Neuronal stem cell (in vitro differentiated cells): Measurements from ENCODE around the gene PARD3B.

Experiments used
- DNase-seq: peaks from one replicate; pipeline ENCODE4 v3.0.0-alpha.2; 2013; ENCODE audit warnings: low spot score
- H2AFZ ChIP-seq: one replicate; pipeline ENCODE4 v1.6.1; 2013; ENCODE audit warnings: mild to moderate bottlenecking, low read length, inconsistent platforms
- H2AK5ac ChIP-seq: 2 replicates; pipeline ENCODE4 v1.6.1; 2013; ENCODE audit warnings: low read depth, mild to moderate bottlenecking, inconsistent platforms, low read length, moderate library complexity, mixed read lengths
- H2BK120ac ChIP-seq: 2 replicates; pipeline ENCODE4 v1.6.1; 2013; ENCODE audit warnings: low read depth, mild to moderate bottlenecking, inconsistent platforms, low read length, moderate library complexity, mixed read lengths
- H2BK12ac ChIP-seq: one replicate; pipeline ENCODE4 v1.6.1; 2013; ENCODE audit warnings: low read length, inconsistent platforms
- H2BK15ac ChIP-seq: 2 replicates; pipeline ENCODE4 v1.6.1; 2013; ENCODE audit warnings: mild to moderate bottlenecking, low read length, inconsistent platforms, mixed read lengths
- H2BK5ac ChIP-seq: one replicate; pipeline ENCODE4 v1.6.1; 2013; ENCODE audit warnings: inconsistent platforms, mild to moderate bottlenecking, low read length, moderate library complexity
- H3K14ac ChIP-seq: one replicate; pipeline ENCODE4 v1.6.1; 2013; ENCODE audit warnings: low read length, inconsistent platforms
- H3K18ac ChIP-seq: 2 replicates; pipeline ENCODE4 v1.6.1; 2013; ENCODE audit warnings: low read length, inconsistent platforms
- H3K23ac ChIP-seq: 2 replicates; pipeline ENCODE4 v1.6.1; 2013; ENCODE audit warnings: low read depth, mild to moderate bottlenecking, mixed read lengths, low read length, inconsistent platforms; ENCODE audit not compliant: poor library complexity
- H3K27ac ChIP-seq: replicated peaks from 3 replicates; pipeline ENCODE4 v1.5.1; 2013; ENCODE audit warnings: low read length, inconsistent platforms
- H3K27me3 ChIP-seq, 3 experiments: 2 replicates each; pipeline ENCODE4 v1.6.1; 2013; ENCODE audit warnings: low read length in 3 of 3, mild to moderate bottlenecking in 2 of 3, inconsistent platforms in 1 of 3, low read depth in 1 of 3, mixed read lengths in 1 of 3, moderate library complexity in 1 of 3; ENCODE audit not compliant: control insufficient read depth in 3 of 3, insufficient read depth in 3 of 3
- H3K36me3 ChIP-seq, 2 donors: replicated peaks in 1 of 2; 2 replicates each; pipeline ENCODE4 v1.6.1; 2013; ENCODE audit warnings: low read length in 2 of 2; ENCODE audit not compliant: control insufficient read depth in 2 of 2, insufficient read depth in 2 of 2
- H3K4ac ChIP-seq: 2 replicates; pipeline ENCODE4 v1.6.1; 2013; ENCODE audit warnings: inconsistent platforms, mild to moderate bottlenecking, low read length, moderate library complexity
- H3K4me1 ChIP-seq, 2 donors: 1 replicate in 1 of 2; 2 replicates in 1 of 2; pipeline ENCODE4 v1.6.1; 2013; ENCODE audit warnings: low read length in 2 of 2, low read depth in 1 of 2; ENCODE audit not compliant: control insufficient read depth in 2 of 2, insufficient read depth in 1 of 2
- H3K4me2 ChIP-seq: one replicate; pipeline ENCODE4 v1.6.1; 2013; ENCODE audit warnings: mild to moderate bottlenecking, low read length, inconsistent platforms; ENCODE audit not compliant: insufficient read depth, poor library complexity, severe bottlenecking
- H3K4me3 ChIP-seq, 2 donors: 2 replicates each; pipeline ENCODE4 v1.5.1; 2013; ENCODE audit warnings: low read length in 2 of 2, mild to moderate bottlenecking in 2 of 2, inconsistent platforms in 1 of 2, moderate library complexity in 1 of 2
- H3K79me1 ChIP-seq: one replicate; pipeline ENCODE4 v1.6.1; 2013; ENCODE audit warnings: low read depth, mild to moderate bottlenecking, inconsistent platforms, low read length, moderate library complexity
- H3K9ac ChIP-seq: one replicate; pipeline ENCODE4 v1.6.1; 2013; ENCODE audit warnings: mild to moderate bottlenecking, low read depth, low read length, inconsistent platforms; ENCODE audit not compliant: poor library complexity
- H3K9me3 ChIP-seq, 2 donors: replicated peaks in 1 of 2; 2 replicates each; pipeline versions ENCODE3 to v1.6.1; 2013; ENCODE audit warnings: low read length in 2 of 2, mild to moderate bottlenecking in 2 of 2, inconsistent platforms in 1 of 2, low read depth in 1 of 2, mixed read lengths in 1 of 2, moderate library complexity in 1 of 2; ENCODE audit not compliant: control insufficient read depth in 2 of 2, insufficient read depth in 1 of 2
- H4K8ac ChIP-seq: one replicate; pipeline ENCODE4 v1.6.1; 2013; ENCODE audit warnings: low read depth, mild to moderate bottlenecking, inconsistent platforms, low read length, moderate library complexity
- H4K91ac ChIP-seq: one replicate; pipeline ENCODE4 v1.6.1; 2013; ENCODE audit warnings: low read length, low read depth, mild to moderate bottlenecking, inconsistent platforms; ENCODE audit not compliant: poor library complexity
- WGBS, 2 donors: extraction: QIAGEN DNeasy Blood & Tissue Kit; methylation state at CpG; one replicate each; pipeline ENCODE4 v1.1.7; 2013; ENCODE audit warnings: missing lambda C conversion rate in 2 of 2, mixed read lengths in 1 of 2; ENCODE audit not compliant: insufficient read length in 2 of 2, insufficient replicate concordance in 1 of 2; ENCODE audit errors: extremely low coverage in 2 of 2; 5-methylcytosine and 5-hydroxymethylcytosine counted together

Gene PARD3B

DNA sequence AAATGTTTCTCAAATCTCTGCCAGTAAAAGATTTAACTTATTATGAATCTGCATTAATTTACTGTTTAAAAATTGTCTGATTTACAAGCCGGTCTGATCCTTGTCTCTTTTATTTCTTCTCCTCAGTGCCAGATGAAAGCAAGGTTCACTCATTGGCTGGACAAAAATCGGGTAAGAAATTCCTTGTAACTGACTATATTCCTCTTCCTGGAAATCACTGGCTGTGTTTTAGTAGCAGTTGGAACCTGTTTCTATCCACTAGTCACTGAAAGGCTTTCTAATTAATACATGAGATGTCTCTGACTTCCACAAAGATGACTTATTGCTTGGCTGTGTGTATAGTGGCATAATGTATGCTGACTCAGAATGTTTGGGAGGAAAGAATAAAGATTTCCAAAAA is 700.4 kb downstream of the PARD3B start:
- H3K14ac ChIP-seq: no peak overlapping the region
- H3K79me1 ChIP-seq: no peaks in the 10 kb centered on the region
- H3K23ac ChIP-seq: no peak overlapping the region
- H2BK15ac ChIP-seq: no peak overlapping the region
- no peak overlapping the region for H2AFZ ChIP-seq
- peaks cover 0 to 2% of the 10 kb centered on the region in 2 donors for H3K4me1 ChIP-seq
- H4K91ac ChIP-seq: no peak overlapping the region
- H2BK12ac ChIP-seq: no peak overlapping the region
- no peaks in the 10 kb centered on the region for H3K27me3 ChIP-seq
- H3K18ac ChIP-seq: no peak overlapping the region
- H3K36me3 ChIP-seq: no peaks in the 10 kb centered on the region
- H3K9ac ChIP-seq: no peak overlapping the region
- no peak overlapping the region for H2BK120ac ChIP-seq
- no CpG with 5 or more reads among the region's 2 CpGs for WGBS, 2 donors
- no peak overlapping the region for H4K8ac ChIP-seq
- no peak overlapping the region for H3K27ac ChIP-seq
- no peak overlapping the region for H3K4ac ChIP-seq
- no peak overlapping the region for H2BK5ac ChIP-seq
- H3K4me3 ChIP-seq: no peak overlapping the region
- no peak for DNase-seq
- H2AK5ac ChIP-seq: no peak overlapping the region
- no peaks in the 10 kb centered on the region for H3K9me3 ChIP-seq
- H3K4me2 ChIP-seq: no peak overlapping the region

DNA sequence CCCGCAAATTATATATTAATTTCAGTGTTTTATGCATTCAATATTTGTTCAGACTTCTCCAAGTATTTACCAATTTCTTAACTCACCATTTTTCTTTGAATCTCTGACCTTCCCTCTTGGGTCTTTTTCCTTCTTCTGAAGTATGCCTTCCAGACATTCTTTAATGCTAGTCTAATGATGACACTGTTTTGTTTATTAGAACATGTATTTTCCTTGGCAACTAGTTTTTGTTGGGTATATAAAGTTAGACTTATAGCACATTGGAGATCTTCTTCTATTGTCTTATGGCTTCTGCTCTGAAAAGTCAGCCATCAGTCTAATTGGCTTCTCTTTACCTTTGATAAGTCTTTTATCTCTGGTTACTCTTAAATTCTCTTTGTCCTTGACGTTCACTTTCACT is 713.8 kb downstream of the PARD3B start:
- Histone ChIP-seq H3K9ac (no peak overlapping the region), H3K14ac (no peak overlapping the region), H4K8ac (no peak overlapping the region), H2AK5ac (no peak overlapping the region), H4K91ac (no peak overlapping the region), H3K23ac (no peak overlapping the region), H3K9me3 (no peaks in the 10 kb centered on the region), H2BK120ac (no peak overlapping the region), H2BK15ac (no peak overlapping the region), H2AFZ (no peak overlapping the region), H3K79me1 (no peaks in the 10 kb centered on the region), H3K18ac (no peak overlapping the region), H3K27ac (no peak overlapping the region), H3K4me1 (no peaks in the 10 kb centered on the region), H3K4me3 (no peak overlapping the region), H2BK5ac (no peak overlapping the region), H2BK12ac (no peak overlapping the region), H3K4ac (no peak overlapping the region), H3K4me2 (no peak overlapping the region), H3K27me3 (no peaks in the 10 kb centered on the region), H3K36me3 (no peaks in the 10 kb centered on the region)
- WGBS, 2 donors: no CpG with 5 or more reads among the region's 2 CpGs
- DNase-seq: no peak

DNA sequence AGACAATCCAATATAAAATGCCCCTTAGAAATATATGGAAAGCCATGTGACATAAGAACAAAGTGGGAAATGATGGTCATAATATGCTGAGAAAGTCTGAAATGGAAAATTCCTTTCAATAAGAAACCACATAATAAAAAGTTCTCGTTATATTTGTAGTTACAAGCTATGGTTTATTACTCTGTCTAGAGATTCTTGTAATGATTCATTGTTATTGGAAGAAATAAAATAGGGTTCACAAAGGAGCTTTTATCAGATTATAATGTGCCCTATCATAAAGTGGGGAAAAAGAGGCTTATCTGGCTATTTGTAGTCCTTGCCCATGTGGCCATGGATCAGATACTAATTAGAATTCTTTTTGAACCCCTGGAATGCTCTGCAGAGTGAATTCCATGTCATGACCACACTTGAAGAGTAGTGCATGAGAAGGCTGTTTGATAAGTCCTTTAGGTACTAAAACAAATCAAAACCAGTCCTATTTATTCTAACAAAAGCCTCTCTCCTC is 716.3 kb downstream of the PARD3B start:
- Histone ChIP-seq H4K91ac (no peak overlapping the region), H2BK120ac (no peak overlapping the region), H2BK5ac (no peak overlapping the region), H3K27ac (no peak overlapping the region), H2AK5ac (no peak overlapping the region), H3K4me3 (no peak overlapping the region), H3K9me3 (no peaks in the 10 kb centered on the region), H3K79me1 (no peaks in the 10 kb centered on the region), H3K23ac (no peak overlapping the region), H3K4me1 (no peaks in the 10 kb centered on the region), H3K14ac (no peak overlapping the region), H3K4me2 (no peak overlapping the region), H3K27me3 (no peaks in the 10 kb centered on the region), H2BK12ac (no peak overlapping the region), H3K36me3 (no peaks in the 10 kb centered on the region), H2BK15ac (no peak overlapping the region), H3K9ac (no peak overlapping the region), H2AFZ (no peak overlapping the region), H3K18ac (no peak overlapping the region), H4K8ac (no peak overlapping the region), H3K4ac (no peak overlapping the region)
- no peak for DNase-seq
- no CpG with 5 or more reads among the region's 1 CpG for WGBS, 2 donors

DNA sequence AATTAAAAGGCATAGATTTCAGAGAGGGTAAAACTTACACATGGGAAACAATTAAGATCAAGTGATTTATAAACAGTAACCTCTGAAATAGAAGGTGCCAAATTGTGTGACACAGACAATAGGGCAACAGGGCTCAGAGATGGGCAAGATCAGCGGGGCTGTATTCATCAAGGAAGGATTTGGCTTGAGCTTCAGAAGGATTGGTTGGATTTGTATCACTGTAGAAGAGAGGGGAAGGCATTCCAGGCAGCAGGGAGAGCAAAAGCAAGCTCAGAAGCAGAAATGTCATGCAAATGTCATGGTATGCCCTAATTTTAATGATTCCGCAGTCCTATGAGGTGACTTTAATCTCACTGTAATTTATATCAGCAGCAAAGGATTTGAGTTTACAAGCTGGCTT is 722.0 kb downstream of the PARD3B start:
- Histone ChIP-seq H3K4me2 (no peak overlapping the region), H2BK5ac (no peak overlapping the region), H3K79me1 (no peaks in the 10 kb centered on the region), H4K91ac (no peak overlapping the region), H3K4me3 (no peak overlapping the region), H3K9ac (no peak overlapping the region), H3K27me3 (no peaks in the 10 kb centered on the region), H2BK15ac (no peak overlapping the region), H4K8ac (no peak overlapping the region), H3K36me3 (no peaks in the 10 kb centered on the region), H2BK120ac (no peak overlapping the region), H3K4ac (no peak overlapping the region), H2AK5ac (no peak overlapping the region), H3K4me1 (peaks cover 2% of the 10 kb centered on the region in 2 donors), H3K23ac (no peak overlapping the region), H3K14ac (no peak overlapping the region), H2AFZ (no peak overlapping the region), H2BK12ac (no peak overlapping the region), H3K9me3 (no peaks in the 10 kb centered on the region), H3K27ac (no peak overlapping the region), H3K18ac (no peak overlapping the region)
- no CpG with 5 or more reads among the region's 2 CpGs for WGBS, 2 donors
- no peak for DNase-seq
